Kidney epithelial cell (primary cell): Measurements from ENCODE around the gene CD28. TPM values are rescaled to one million over a fixed set of nuclear protein-coding genes. Genes with fewer than 3 reads are reported as not detected.

ENCODE experiments used
- DNase-seq: peaks from one replicate; pipeline ENCODE4 v3.0.0-alpha.2; 2010; ENCODE audit warnings: low read depth
- H3K27me3 ChIP-seq: 2 replicates; pipeline ENCODE4 v1.6.0; 2011; ENCODE audit warnings: low read length; ENCODE audit not compliant: control insufficient read depth, insufficient read depth
- H3K36me3 ChIP-seq: 2 replicates; pipeline ENCODE4 v1.5.1; 2011; ENCODE audit warnings: low read length; ENCODE audit not compliant: control insufficient read depth, insufficient read depth
- H3K4me3 ChIP-seq: 2 replicates; pipeline ENCODE4 v1.5.1; 2011; ENCODE audit warnings: low read depth, mild to moderate bottlenecking, control low read depth, low read length
- CTCF ChIP-seq: IDR thresholded peaks from 2 replicates; pipeline ENCODE4 v1.5.1; 2011; ENCODE audit warnings: mild to moderate bottlenecking, moderate library complexity, low read length, control low read depth, inconsistent platforms; ENCODE audit not compliant: insufficient read depth, poor library complexity, severe bottlenecking
- total RNA-seq: library from RNA; depleted of rRNA; stranded (reverse); fragments of >200 nt; gene quantifications from 2 replicates; pipeline ENCODE4 v1.2.3, GENCODE V29; 2015

CD28 gene
- total RNA-seq, 1 donor from 2014 or later = not detected

DNA sequence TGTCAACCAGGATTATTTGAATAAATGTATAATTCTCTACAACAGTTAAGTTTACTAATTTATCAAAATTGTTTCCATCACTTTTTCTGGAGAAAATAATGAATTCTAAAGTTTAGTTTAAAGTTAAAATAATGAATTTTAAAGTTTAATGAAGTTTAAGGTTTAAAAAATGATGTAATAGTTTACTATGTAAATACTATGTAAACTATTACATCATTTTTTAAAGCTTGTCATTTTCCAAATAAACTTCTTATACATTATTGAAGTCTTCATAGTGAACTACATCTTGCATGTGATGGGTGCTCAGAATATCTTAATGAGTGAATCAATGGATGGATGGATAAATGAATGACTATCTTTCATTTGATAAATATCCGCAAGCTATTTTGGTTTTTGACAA lies 38.8 kb downstream of the CD28 start:
- H3K4me3 ChIP-seq = no peak overlapping the region
- no peaks in the 10 kb centered on the region for H3K36me3 ChIP-seq
- no peaks in the 10 kb centered on the region for H3K27me3 ChIP-seq
- DNase-seq = no peak
- TF ChIP-seq CTCF = no peak

GRCh38 chr2:203748331-203749126 lies 42.1 kb downstream of the CD28 start:
- H3K36me3 ChIP-seq = no peaks in the 10 kb centered on the region
- H3K4me3 ChIP-seq = no peak overlapping the region
- no peak for DNase-seq
- TF ChIP-seq CTCF = no peak
- H3K27me3 ChIP-seq = no peaks in the 10 kb centered on the region

DNA sequence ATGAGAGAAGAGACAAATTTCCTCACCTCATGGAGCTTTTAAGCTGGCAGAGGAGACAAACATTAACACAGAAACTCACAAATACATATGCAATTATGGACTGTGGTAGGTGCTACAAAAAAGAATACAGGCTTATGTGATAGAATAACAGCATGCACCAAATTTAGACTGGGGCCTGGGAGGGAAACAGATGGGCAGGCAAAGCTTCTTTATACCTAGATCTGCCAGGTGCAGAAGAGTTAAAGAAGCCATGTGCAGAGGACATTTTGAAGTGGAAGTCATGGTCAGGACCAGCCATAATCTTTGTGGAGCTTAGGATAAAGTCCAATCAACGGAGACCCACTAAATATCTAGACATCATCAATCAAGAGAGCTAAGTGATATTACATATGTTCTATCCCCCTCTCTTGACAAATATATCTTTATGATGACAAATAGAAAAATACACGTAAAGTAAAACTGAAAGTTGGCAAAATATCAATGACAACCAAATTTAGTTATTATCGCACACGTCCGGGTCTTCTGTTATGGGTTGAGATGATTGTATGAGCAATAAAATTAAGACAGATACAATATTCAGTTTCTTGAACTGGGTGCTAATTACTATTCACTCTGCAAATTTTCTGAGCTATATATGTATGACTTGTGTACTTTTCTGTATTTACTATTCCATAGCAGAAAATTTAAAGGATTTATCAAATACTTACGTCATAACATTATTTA lies 44.1 kb downstream of the CD28 start:
- no peak for TF ChIP-seq CTCF
- H3K4me3 ChIP-seq = no peak overlapping the region
- H3K36me3 ChIP-seq = no peaks in the 10 kb centered on the region
- no peaks in the 10 kb centered on the region for H3K27me3 ChIP-seq
- no peak for DNase-seq

- no peak overlapping the region for H3K4me3 ChIP-seq
- H3K36me3 ChIP-seq = no peaks in the 10 kb centered on the region
- DNase-seq = no peak
- H3K27me3 ChIP-seq = no peaks in the 10 kb centered on the region
- TF ChIP-seq CTCF = no peak
Observed at GRCh38 chr2:203751685-203752271, 45.3 kb downstream of the CD28 start.

GRCh38 chr2:203756161-203756560 lies 49.7 kb downstream of the CD28 start:
- no peak for TF ChIP-seq CTCF
- no peaks in the 10 kb centered on the region for H3K36me3 ChIP-seq
- no peak overlapping the region for H3K4me3 ChIP-seq
- no peaks in the 10 kb centered on the region for H3K27me3 ChIP-seq
- DNase-seq = no peak
